HepG2 (cell line): ENCODE data around the gene CDKL5. TPM values are rescaled to one million over a fixed set of nuclear protein-coding genes. Genes with fewer than 3 reads are reported as not detected.

Experiments used
- ATAC-seq: fragments of 200-7000 bp; cut with Tn5 transposase; 3 replicates; pipeline ENCODE4 v1.9.1; 2020; ENCODE audit warnings: mild to moderate bottlenecking, moderate library complexity
- BruUV-seq: library from RNA; stranded (reverse); fragments of 400-500 nt; replicated peaks from 2 replicates; lab custom pipeline; 2021; lab: Mats Ljungman, UMichigan
- CTCF ChIA-PET: fragments of 300-600 bp; formaldehyde crosslinking; extraction: SDS; loops from one replicate; lab custom pipeline; 2021; ENCODE audit warnings: low total read pairs, inconsistent platforms, low intra/inter-chr PET ratio; lab: Yijun Ruan, JAX
- POLR2A ChIA-PET: fragments of 350-600 bp; sonication (Branson Sonifier 250); formaldehyde crosslinking; loops from one replicate; lab custom pipeline; 2020; ENCODE audit warnings: antibody characterized with exemption, inconsistent platforms; lab: Yijun Ruan, JAX
- DNase-seq: peaks from one replicate; pipeline ENCODE4 v3.0.0-alpha.2; 2015; ENCODE audit warnings: low spot score
- FAIRE-seq: peaks from 3 replicates; lab custom pipeline; 2011; peaks lifted over from hg19 to GRCh38; lab: Jason Lieb, UNC
- H2AFZ ChIP-seq: one replicate; pipeline ENCODE4 v1.6.1; 2011; ENCODE audit warnings: low read length, inconsistent platforms
- H3K27ac ChIP-seq: fragments of 300-600 bp; 3 replicates; pipeline ENCODE4 v1.8.0; 2011; ENCODE audit warnings: mixed run types, mild to moderate bottlenecking, mixed read lengths, low read length, inconsistent platforms; ENCODE audit not compliant: insufficient read depth; ENCODE audit errors: extremely low read length
- H3K27me3 ChIP-seq, 2 experiments: fragments of 200-600 bp in 1 of 2; 2 replicates in 1 of 2; 3 replicates in 1 of 2; pipeline versions ENCODE4 v1.6.0 to v1.8.0; 2011; ENCODE audit warnings: low read length in 2 of 2, mild to moderate bottlenecking in 2 of 2, moderate library complexity in 2 of 2, inconsistent platforms in 1 of 2; ENCODE audit not compliant: insufficient read depth in 2 of 2, control insufficient read depth in 1 of 2
- H3K36me3 ChIP-seq, 2 experiments: fragments of 200-600 bp in 1 of 2; replicated peaks in 1 of 2; 2 replicates in 1 of 2; 3 replicates in 1 of 2; pipeline versions ENCODE4 v1.5.1 to v1.8.0; 2011; ENCODE audit warnings: low read length in 2 of 2, inconsistent platforms in 1 of 2; ENCODE audit not compliant: insufficient read depth in 2 of 2, control insufficient read depth in 1 of 2
- H3K4me1 ChIP-seq: 2 replicates; pipeline ENCODE4 v1.5.1; 2012; ENCODE audit warnings: low read length, inconsistent platforms; ENCODE audit not compliant: insufficient read depth
- H3K4me2 ChIP-seq: 2 replicates; pipeline ENCODE4 v1.6.0; 2011; ENCODE audit warnings: low read depth, low read length, inconsistent platforms
- H3K4me3 ChIP-seq, 3 experiments: fragments of 200-600 bp in 1 of 3; sonication (generic), shearing (Covaris generic) in 1 of 3; replicated peaks in 1 of 3; 2 replicates each; pipeline ENCODE4 v1.5.1; 2011 to 2016; ENCODE audit warnings: low read length in 3 of 3, inconsistent platforms in 2 of 3, low read depth in 2 of 3, mild to moderate bottlenecking in 2 of 3, control low read depth in 1 of 3, mixed read lengths in 1 of 3; ENCODE audit not compliant: insufficient read depth in 1 of 3
- H3K79me2 ChIP-seq: one replicate; pipeline ENCODE4 v1.6.1; 2011; ENCODE audit warnings: low read length, inconsistent platforms; ENCODE audit not compliant: insufficient read depth
- H3K9ac ChIP-seq: 2 replicates; pipeline ENCODE4 v1.6.0; 2011; ENCODE audit warnings: mild to moderate bottlenecking, low read depth, low read length, inconsistent platforms; ENCODE audit not compliant: insufficient read depth
- H3K9me3 ChIP-seq: 2 replicates; pipeline ENCODE4 v1.5.1; 2012; ENCODE audit warnings: mild to moderate bottlenecking, low read length
- H4K20me1 ChIP-seq: 2 replicates; pipeline ENCODE4 v1.6.0; 2011; ENCODE audit warnings: inconsistent platforms, mild to moderate bottlenecking, low read length, moderate library complexity; ENCODE audit not compliant: insufficient read depth
- CENPBD1 ChIP-seq: sonication (generic); formaldehyde crosslinking; IDR thresholded peaks from 2 replicates; pipeline ENCODE4 v1.8.0; 2022; ENCODE audit warnings: missing genetic modification reagents, low read depth, mild to moderate bottlenecking, borderline replicate concordance
- CREM ChIP-seq, 2 experiments: sonication (generic) in 1 of 2; formaldehyde crosslinking in 1 of 2; IDR thresholded peaks; 2 replicates each; pipeline versions ENCODE4 v1.4.0 to v1.6.1; 2016 to 2020; ENCODE audit warnings: antibody characterized with exemption in 1 of 2, mild to moderate bottlenecking in 1 of 2, missing genetic modification reagents in 1 of 2
- DR1 ChIP-seq: sonication (generic); formaldehyde crosslinking; IDR thresholded peaks from 2 replicates; pipeline ENCODE4 v1.8.0; 2021; ENCODE audit warnings: mild to moderate bottlenecking, missing genetic modification reagents, inconsistent platforms
- JARID2 ChIP-seq: sonication (generic); formaldehyde crosslinking; IDR thresholded peaks from 2 replicates; pipeline ENCODE4 v1.8.1; 2023; ENCODE audit warnings: missing genetic modification reagents, inconsistent platforms; ENCODE audit not compliant: insufficient replicate concordance
- PLSCR1 ChIP-seq: sonication (generic); formaldehyde crosslinking; IDR thresholded peaks from 2 replicates; pipeline ENCODE4 v1.5.0; 2020; ENCODE audit warnings: missing genetic modification reagents, mild to moderate bottlenecking, borderline replicate concordance
- SIN3B ChIP-seq: fragments of 150-350 bp; IDR thresholded peaks from 2 replicates; pipeline ENCODE4 v1.6.1; 2014; ENCODE audit warnings: low read length
- TEF ChIP-seq: sonication (generic); formaldehyde crosslinking; IDR thresholded peaks from 2 replicates; pipeline ENCODE4 v1.5.0; 2020; ENCODE audit warnings: missing genetic modification reagents
- THAP8 ChIP-seq: sonication (generic); formaldehyde crosslinking; IDR thresholded peaks from 2 replicates; pipeline ENCODE4 v1.5.1; 2020; ENCODE audit warnings: missing genetic modification reagents, mild to moderate bottlenecking, borderline replicate concordance
- ZNF331 ChIP-seq: sonication (generic); formaldehyde crosslinking; IDR thresholded peaks from 2 replicates; pipeline ENCODE4 v1.4.0; 2020; ENCODE audit warnings: missing genetic modification reagents
- ZNF34 ChIP-seq: sonication (generic); formaldehyde crosslinking; IDR thresholded peaks from 2 replicates; pipeline ENCODE4 v1.4.0; 2020; ENCODE audit warnings: mild to moderate bottlenecking, missing genetic modification reagents, borderline replicate concordance
- WGBS: methylation state at CpG from one replicate; pipeline ENCODE4 v1.1.6; 2017; ENCODE audit warnings: low lambda C conversion rate; 5-methylcytosine and 5-hydroxymethylcytosine counted together
- in situ Hi-C: cut with HindIII; loops from 2 replicates; pipeline ENCODE4 v1.10.0; 2017; ENCODE audit warnings: low pct_unique_long_range_greater_than_20kb; ENCODE audit not compliant: extremely low pct_ligation_motif_present
- intact Hi-C: fragments of 100-400 bp; cut with micrococcal nuclease; formaldehyde crosslinking; loops from one replicate; pipeline ENCODE4 v1.10.0; 2022; ENCODE audit not compliant: unreplicated experiment
- polyA plus RNA-seq, 8 experiments: library from polyadenylated mRNA; depleted of rRNA in 3 of 8; stranded (reverse) in 7 of 8; unstranded in 1 of 8; fragments of >200 nt; fragmentation: Illumina TruSeq in 4 of 8; extraction: Trizol in 4 of 8; gene quantifications; 2 replicates each; pipeline versions ENCODE4 v1.2.1 to v1.2.3, GENCODE V29; 2011 to 2016; ENCODE audit warnings: low read depth in 4 of 8, missing spikeins in 1 of 8, mixed read lengths in 1 of 8; ENCODE audit not compliant: insufficient read depth in 1 of 8
- total RNA-seq, 5 experiments: library from RNA; depleted of rRNA; stranded (reverse); fragments of >200 nt; fragmentation: Illumina TruSeq; extraction: Trizol; gene quantifications; 2 replicates each; pipeline ENCODE4 v1.2.3, GENCODE V29; 2016; ENCODE audit warnings: low read depth in 1 of 5

The CDKL5 gene
- total and polyA plus RNA-seq, 2 of the 13 experiments (the other 11 are each of a cell fraction or from before 2014, with no cell fraction given), result 2.8 to 7.0 TPM

GRCh38 chrX:18542131-18542530 lies 116.7 kb downstream of the CDKL5 start:
- Histone ChIP-seq H3K79me2 (no peaks in the 10 kb centered on the region), H3K4me2 (no peak overlapping the region), H3K36me3 (no peaks in the 10 kb centered on the region), H3K27me3 (no peaks in the 10 kb centered on the region), H3K27ac (no peak overlapping the region), H3K9me3 (no peaks in the 10 kb centered on the region)
- CTCF ChIA-PET, result no interaction called here
- 100% methylated on average over 1 of the region's 3 CpGs for WGBS
- FAIRE-seq, result no peak
- BruUV-seq, result no TSS peak
- TF ChIP-seq CENPBD1 (CRISPR knock-in tag) (no peak), CREM (IDR thresholded peaks at IDR 0.05) (no peak), CREM (CRISPR knock-in tag; IDR thresholded peaks at IDR 0.05) (no peak), PLSCR1 (no peak), SIN3B (no peak), ZNF331 (no peak), DR1 (CRISPR knock-in tag) (no peak), ZNF34 (CRISPR knock-in tag) (no peak), JARID2 (CRISPR knock-in tag) (no peak), THAP8 (CRISPR knock-in tag) (no peak), TEF (CRISPR knock-in tag) (no peak)
- TF ChIP-seq, all 625 proteins: peak for 0
- no peak overlapping the region for H3K4me3 ChIP-seq
- ATAC-seq (no peak), DNase-seq (no peak)
- in situ Hi-C loops, result no loop called here
- intact Hi-C loops, result no loop called here
- no peaks in the 10 kb centered on the region for H4K20me1 ChIP-seq
- H2AFZ ChIP-seq, result no peak overlapping the region
- H3K4me1 ChIP-seq, result peaks cover 20% of the 10 kb centered on the region
- POLR2A ChIA-PET, result no interaction called here
- H3K9ac ChIP-seq, result no peak overlapping the region
